Mesenchymal stem cell (in vitro differentiated cells and primary cell): Measurements from ENCODE around the gene VENTX.

Experiments used
- DNase-seq: peaks from one replicate; pipeline ENCODE4 v3.0.0-alpha.2; 2013
- H2AFZ ChIP-seq: one replicate; pipeline ENCODE4 v1.6.1; 2013; ENCODE audit warnings: low read depth, mild to moderate bottlenecking, control low read depth, inconsistent platforms, low read length, moderate library complexity
- H2AK5ac ChIP-seq: 2 replicates; pipeline ENCODE4 v1.6.1; 2013; ENCODE audit warnings: low read length, moderate library complexity, mild to moderate bottlenecking, inconsistent platforms; ENCODE audit not compliant: severe bottlenecking
- H2BK120ac ChIP-seq: one replicate; pipeline ENCODE4 v1.6.1; 2013; ENCODE audit warnings: low read depth, mild to moderate bottlenecking, inconsistent platforms, low read length, moderate library complexity
- H2BK12ac ChIP-seq, 2 experiments: one replicate each; pipeline ENCODE4 v1.6.1; 2013; ENCODE audit warnings: inconsistent platforms in 2 of 2, low read length in 2 of 2, mild to moderate bottlenecking in 2 of 2, moderate library complexity in 2 of 2, control low read depth in 1 of 2
- H2BK15ac ChIP-seq: one replicate; pipeline ENCODE4 v1.6.1; 2013; ENCODE audit warnings: mild to moderate bottlenecking, low read depth, inconsistent platforms; ENCODE audit not compliant: poor library complexity, severe bottlenecking
- H2BK5ac ChIP-seq: 2 replicates; pipeline ENCODE4 v1.6.1; 2013; ENCODE audit warnings: low read depth, mild to moderate bottlenecking, low read length, control low read depth, inconsistent platforms; ENCODE audit not compliant: poor library complexity, severe bottlenecking
- H3K14ac ChIP-seq, 2 experiments: one replicate each; pipeline ENCODE4 v1.6.1; 2013; ENCODE audit warnings: inconsistent platforms in 2 of 2, low read length in 2 of 2, control low read depth in 1 of 2, mild to moderate bottlenecking in 1 of 2, moderate library complexity in 1 of 2
- H3K18ac ChIP-seq, 2 experiments: one replicate each; pipeline ENCODE4 v1.6.1; 2013; ENCODE audit warnings: inconsistent platforms in 2 of 2, low read length in 2 of 2, control low read depth in 1 of 2, low read depth in 1 of 2, mild to moderate bottlenecking in 1 of 2
- H3K23ac ChIP-seq, 2 experiments: one replicate each; pipeline ENCODE4 v1.6.1; 2013; ENCODE audit warnings: inconsistent platforms in 2 of 2, low read length in 2 of 2, mild to moderate bottlenecking in 2 of 2, moderate library complexity in 2 of 2, control low read depth in 1 of 2
- H3K27ac ChIP-seq: 2 replicates; pipeline ENCODE4 v1.5.1; 2013; ENCODE audit warnings: mild to moderate bottlenecking, moderate library complexity, low read length, control low read depth, inconsistent platforms; ENCODE audit not compliant: poor library complexity, severe bottlenecking
- H3K27me3 ChIP-seq, 2 experiments: 2 replicates each; pipeline versions ENCODE4 v1.6.1 to v1.7.0; 2013; ENCODE audit warnings: low read length in 2 of 2, mild to moderate bottlenecking in 2 of 2, moderate library complexity in 2 of 2, control low read depth in 1 of 2, inconsistent platforms in 1 of 2; ENCODE audit not compliant: control insufficient read depth in 1 of 2, insufficient read depth in 1 of 2
- H3K36me3 ChIP-seq, 2 experiments: 2 replicates each; pipeline versions ENCODE4 v1.6.1 to v1.7.0; 2013; ENCODE audit warnings: low read length in 2 of 2, control low read depth in 1 of 2, inconsistent platforms in 1 of 2, low read depth in 1 of 2, mild to moderate bottlenecking in 1 of 2; ENCODE audit not compliant: insufficient read depth in 2 of 2, control insufficient read depth in 1 of 2
- H3K4ac ChIP-seq, 2 experiments: one replicate each; pipeline ENCODE4 v1.6.1; 2013; ENCODE audit warnings: inconsistent platforms in 2 of 2, low read length in 2 of 2, mild to moderate bottlenecking in 2 of 2, moderate library complexity in 2 of 2, control low read depth in 1 of 2, low read depth in 1 of 2
- H3K4me1 ChIP-seq: 2 replicates; pipeline ENCODE4 v1.6.1; 2013; ENCODE audit warnings: low read depth, low read length, control low read depth; ENCODE audit not compliant: control insufficient read depth, insufficient read depth
- H3K4me2 ChIP-seq: 2 replicates; pipeline ENCODE4 v1.6.1; 2013; ENCODE audit warnings: low read length, mild to moderate bottlenecking, inconsistent platforms; ENCODE audit not compliant: poor library complexity, severe bottlenecking
- H3K4me3 ChIP-seq, 2 experiments: 2 replicates each; pipeline versions ENCODE4 v1.5.1 to v1.7.0; 2013; ENCODE audit warnings: low read length in 2 of 2, mild to moderate bottlenecking in 2 of 2, control low read depth in 1 of 2, low read depth in 1 of 2; ENCODE audit not compliant: insufficient read depth in 1 of 2
- H3K79me1 ChIP-seq: replicated peaks from 2 replicates; pipeline ENCODE4 v1.6.1; 2013; ENCODE audit warnings: mild to moderate bottlenecking, control low read depth, low read length, inconsistent platforms; ENCODE audit not compliant: poor library complexity, severe bottlenecking
- H3K9ac ChIP-seq: 2 replicates; pipeline ENCODE4 v1.7.0; 2013; ENCODE audit warnings: mild to moderate bottlenecking, low read length, moderate library complexity
- H3K9me3 ChIP-seq: 2 replicates; pipeline ENCODE4 v1.7.0; 2013; ENCODE audit warnings: mild to moderate bottlenecking, low read length; ENCODE audit not compliant: control insufficient read depth
- H4K8ac ChIP-seq: one replicate; pipeline ENCODE4 v1.6.1; 2013; ENCODE audit warnings: inconsistent platforms, mild to moderate bottlenecking, low read length, moderate library complexity
- H4K91ac ChIP-seq: one replicate; pipeline ENCODE4 v1.6.1; 2013; ENCODE audit warnings: mild to moderate bottlenecking, low read length, inconsistent platforms
- WGBS: methylation state at CpG from one replicate; pipeline ENCODE4 v1.1.7; 2013; ENCODE audit warnings: mixed read lengths; 5-methylcytosine and 5-hydroxymethylcytosine counted together

VENTX gene

DNA sequence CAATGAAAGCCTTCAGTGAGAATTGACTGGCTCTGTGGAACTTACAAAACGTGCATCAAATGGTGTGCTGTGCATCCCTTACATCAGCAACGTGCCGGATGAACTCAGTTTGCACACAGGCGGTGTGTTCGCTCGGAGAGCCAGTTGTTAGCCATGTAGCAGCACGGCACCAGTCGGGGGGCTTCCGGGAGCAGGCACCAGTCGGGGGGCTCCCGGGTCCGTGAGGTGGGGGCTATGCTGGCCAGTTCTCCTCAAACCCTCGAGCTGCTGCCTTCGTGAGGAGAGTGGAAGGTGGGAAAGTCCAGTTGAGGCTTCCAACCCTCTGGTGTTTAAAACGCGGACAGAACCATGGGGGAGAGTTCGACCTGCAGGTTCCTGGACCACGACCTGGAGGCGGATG lies 42.6 kb upstream of the VENTX start:
- Histone ChIP-seq H2BK120ac (no peak overlapping the region), H3K27ac (no peak overlapping the region), H2BK12ac (no peak overlapping the region), H3K79me1 (no peaks in the 10 kb centered on the region), H3K18ac (no peak overlapping the region), H4K91ac (no peak overlapping the region), H3K14ac (no peak overlapping the region), H3K27me3 (peaks cover 0 to 15% of the 10 kb centered on the region in 2 experiments), H2BK15ac (no peak overlapping the region), H2BK5ac (no peak overlapping the region), H3K9ac (no peak overlapping the region), H3K36me3 (no peaks in the 10 kb centered on the region), H3K4ac (no peak overlapping the region), H4K8ac (no peak overlapping the region), H3K4me3 (no peak overlapping the region), H3K9me3 (peaks cover 7% of the 10 kb centered on the region), H2AK5ac (no peak overlapping the region), H3K23ac (no peak overlapping the region), H3K4me1 (peaks cover 3% of the 10 kb centered on the region), H2AFZ (no peak overlapping the region), H3K4me2 (no peak overlapping the region)
- WGBS, result 84% methylated on average over 19 of the region's 19 CpGs
- DNase-seq, result no peak

DNA sequence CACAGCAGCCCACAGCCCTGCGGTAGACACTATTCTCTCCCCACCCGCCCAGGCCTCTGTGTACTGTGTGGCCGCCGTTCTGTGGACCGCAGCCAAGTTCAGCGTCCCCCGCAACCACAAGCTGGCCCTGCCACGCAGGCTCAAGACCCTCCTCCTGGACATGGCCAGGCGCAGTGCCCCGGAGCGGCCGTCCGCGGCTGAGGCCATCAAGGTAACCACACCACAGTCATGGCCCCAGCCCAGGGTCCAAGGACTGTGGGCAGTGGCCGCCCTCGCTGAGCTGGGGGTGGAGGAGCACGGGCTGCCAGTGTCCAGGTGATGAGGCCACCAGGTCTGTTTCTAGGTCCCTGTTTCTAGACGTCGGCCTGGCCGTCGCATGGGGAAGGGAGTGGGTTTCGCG lies 42.0 kb upstream of the VENTX start:
- Histone ChIP-seq H3K23ac (no peak overlapping the region), H3K79me1 (no peaks in the 10 kb centered on the region), H3K18ac (no peak overlapping the region), H2BK15ac (no peak overlapping the region), H3K9me3 (peaks cover 7% of the 10 kb centered on the region), H3K14ac (no peak overlapping the region), H3K4me1 (peaks cover 3% of the 10 kb centered on the region), H3K36me3 (no peaks in the 10 kb centered on the region), H2BK5ac (no peak overlapping the region), H3K4me3 (no peak overlapping the region), H2BK12ac (no peak overlapping the region), H4K91ac (peak overlapping the region; percentile 61), H3K27ac (no peak overlapping the region), H3K9ac (no peak overlapping the region), H3K4ac (no peak overlapping the region), H3K4me2 (no peak overlapping the region), H2AFZ (no peak overlapping the region), H2AK5ac (no peak overlapping the region), H3K27me3 (peaks cover 0 to 10% of the 10 kb centered on the region in 2 experiments), H4K8ac (no peak overlapping the region), H2BK120ac (no peak overlapping the region)
- WGBS, result 96% methylated on average over 23 of the region's 23 CpGs
- DNase-seq, result no peak

DNA sequence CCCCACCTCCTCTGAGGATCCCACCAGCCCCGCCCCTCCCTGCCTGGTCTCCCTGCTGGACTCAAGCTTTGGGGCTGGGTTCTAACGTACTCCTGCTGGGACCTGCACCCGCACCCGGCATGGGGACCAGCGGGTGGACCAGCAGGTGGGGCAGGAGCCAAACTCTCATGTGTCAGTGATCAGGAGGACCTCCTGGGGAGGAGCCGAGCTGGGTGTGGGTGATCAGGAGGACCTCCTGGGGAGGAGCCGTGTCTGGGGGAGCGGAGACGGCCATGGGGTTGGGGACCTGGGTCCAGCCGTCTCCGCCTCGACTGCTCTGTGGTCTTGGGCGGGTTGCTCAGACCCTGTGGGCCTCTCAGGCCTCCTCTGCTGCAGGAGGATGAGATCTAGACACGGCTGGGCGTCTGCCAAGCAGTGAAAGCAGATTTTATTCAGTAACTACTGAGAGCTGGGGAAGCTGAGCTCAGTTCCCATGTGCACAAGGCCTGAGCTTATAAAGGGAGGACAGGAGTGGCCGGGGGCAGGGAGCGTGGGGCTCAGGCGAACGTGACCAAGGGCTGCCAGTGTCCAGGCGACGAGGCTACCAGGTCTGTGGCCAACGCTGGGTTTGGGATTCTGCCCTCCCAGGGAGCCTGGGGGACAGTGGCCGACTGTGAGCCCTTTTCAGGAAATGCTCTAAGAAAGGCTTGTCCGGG lies 41.3 kb upstream of the VENTX start:
- Histone ChIP-seq H2AK5ac (no peak overlapping the region), H3K18ac (no peak overlapping the region), H2BK15ac (no peak overlapping the region), H3K9me3 (peaks cover 7% of the 10 kb centered on the region), H4K91ac (no peak overlapping the region), H3K14ac (no peak overlapping the region), H2AFZ (no peak overlapping the region), H4K8ac (no peak overlapping the region), H3K4me2 (no peak overlapping the region), H3K4me3 (no peak overlapping the region), H3K79me1 (no peaks in the 10 kb centered on the region), H3K27ac (no peak overlapping the region), H3K23ac (no peak overlapping the region), H3K4me1 (peaks cover 3% of the 10 kb centered on the region), H3K4ac (no peak overlapping the region), H3K36me3 (no peaks in the 10 kb centered on the region), H3K27me3 (peaks cover 0 to 9% of the 10 kb centered on the region in 2 experiments), H2BK5ac (no peak overlapping the region), H3K9ac (no peak overlapping the region), H2BK120ac (no peak overlapping the region), H2BK12ac (no peak overlapping the region)
- WGBS, result 87% methylated on average over 24 of the region's 24 CpGs
- no peak for DNase-seq

DNA sequence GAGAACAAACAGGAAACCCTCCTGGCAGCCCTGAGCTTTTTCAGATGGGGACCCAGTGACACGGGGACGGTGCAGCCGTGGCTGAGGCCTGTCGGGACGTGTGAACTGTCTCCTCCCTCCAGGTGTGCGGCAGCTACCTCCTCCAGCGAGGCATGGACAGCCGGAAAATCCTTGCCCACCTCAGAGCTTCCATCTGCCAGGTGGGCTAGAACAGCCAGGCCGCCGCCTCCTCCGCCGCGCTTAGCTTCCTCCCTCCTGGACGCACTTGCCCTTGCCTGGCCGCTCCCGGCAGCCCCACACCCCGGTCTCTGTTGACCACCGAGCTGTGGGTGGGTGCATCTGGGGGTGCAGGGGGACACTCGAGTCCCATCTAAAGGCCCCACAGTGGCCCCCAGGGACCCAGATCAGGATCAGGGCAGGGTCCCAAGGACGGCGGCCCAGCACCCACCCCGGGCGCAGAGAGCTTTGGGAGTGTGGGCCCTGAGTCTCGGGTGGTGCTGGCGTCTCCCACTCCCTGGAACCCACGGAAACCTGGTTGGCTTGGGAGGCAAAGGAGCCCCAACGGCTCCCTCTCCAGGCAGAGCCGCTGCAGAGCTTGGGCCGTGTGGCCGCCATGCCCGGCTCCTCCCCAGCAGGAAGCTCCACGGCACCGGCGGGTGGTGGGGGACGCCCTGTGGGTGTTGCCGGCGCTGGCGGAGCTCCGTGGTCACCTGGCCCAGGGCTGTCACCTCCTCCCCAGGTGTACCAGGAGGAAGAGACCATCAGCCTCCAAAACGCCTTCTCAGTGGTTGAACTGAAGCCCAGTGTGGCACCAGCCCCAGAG lies 40.5 kb upstream of the VENTX start:
- 90% methylated on average over 36 of the region's 40 CpGs for WGBS
- Histone ChIP-seq H3K27ac (no peak overlapping the region), H4K91ac (no peak overlapping the region), H3K9me3 (peaks cover 2% of the 10 kb centered on the region), H3K79me1 (no peaks in the 10 kb centered on the region), H3K23ac (no peak overlapping the region), H2BK12ac (no peak overlapping the region), H3K4me2 (no peak overlapping the region), H3K36me3 (no peaks in the 10 kb centered on the region), H2AFZ (no peak overlapping the region), H2BK5ac (no peak overlapping the region), H2BK120ac (no peak overlapping the region), H2BK15ac (no peak overlapping the region), H3K4me3 (no peak overlapping the region), H3K18ac (no peak overlapping the region), H3K14ac (no peak overlapping the region), H3K4me1 (peaks cover 3% of the 10 kb centered on the region), H3K4ac (no peak overlapping the region), H4K8ac (no peak overlapping the region), H2AK5ac (no peak overlapping the region), H3K9ac (no peak overlapping the region), H3K27me3 (peaks cover 0 to 6% of the 10 kb centered on the region in 2 experiments)
- DNase-seq, result no peak
